Bronchial epithelial cell (primary cell): ENCODE measurements around the gene CYTH4. TPM values are rescaled to one million over a fixed set of nuclear protein-coding genes. Genes with fewer than 3 reads are reported as not detected.
A peak's percentile ranks its signal among the peaks of the same experiment; 100 is the strongest.

Source experiments
- DNase-seq: peaks from one replicate; pipeline ENCODE4 v3.0.0-alpha.2; 2010; ENCODE audit warnings: low read depth
- FAIRE-seq: peaks from 2 replicates; lab custom pipeline; 2011; peaks lifted over from hg19 to GRCh38; lab: Jason Lieb, UNC
- H3K27me3 ChIP-seq: 2 replicates; pipeline ENCODE4 v1.5.1; 2011; ENCODE audit warnings: low read length; ENCODE audit not compliant: control insufficient read depth, insufficient read depth
- H3K36me3 ChIP-seq: 2 replicates; pipeline ENCODE4 v1.5.1; 2011; ENCODE audit warnings: low read length; ENCODE audit not compliant: control insufficient read depth, insufficient read depth
- H3K4me3 ChIP-seq: 2 replicates; pipeline ENCODE4 v1.5.1; 2011; ENCODE audit warnings: mild to moderate bottlenecking, low read depth, low read length, control low read depth
- CTCF ChIP-seq: IDR thresholded peaks from 2 replicates; pipeline ENCODE4 v1.5.1; 2011; ENCODE audit warnings: mild to moderate bottlenecking, moderate library complexity, low read length, control low read depth, inconsistent platforms; ENCODE audit not compliant: insufficient read depth, severe bottlenecking
- total RNA-seq: library from RNA; depleted of rRNA; stranded (reverse); fragments of >200 nt; gene quantifications from 2 replicates; pipeline ENCODE4 v1.2.1, GENCODE V29; 2014

CYTH4 gene
- total RNA-seq, 1 donor from 2014 or later = not detected

GRCh38 chr22:37294747-37295146, 12.4 kb downstream of the CYTH4 start:
- Histone ChIP-seq H3K4me3 (no peak overlapping the region), H3K36me3 (no peaks in the 10 kb centered on the region), H3K27me3 (no peaks in the 10 kb centered on the region)
- no peak for TF ChIP-seq CTCF
- FAIRE-seq = no peak
- no peak for DNase-seq

GRCh38 chr22:37295213-37295886, 13.0 kb downstream of the CYTH4 start:
- no peak for TF ChIP-seq CTCF
- H3K27me3 ChIP-seq = no peaks in the 10 kb centered on the region
- no peak overlapping the region for H3K4me3 ChIP-seq
- no peaks in the 10 kb centered on the region for H3K36me3 ChIP-seq
- peak; percentile 60 for FAIRE-seq
- DNase-seq = no peak

DNA sequence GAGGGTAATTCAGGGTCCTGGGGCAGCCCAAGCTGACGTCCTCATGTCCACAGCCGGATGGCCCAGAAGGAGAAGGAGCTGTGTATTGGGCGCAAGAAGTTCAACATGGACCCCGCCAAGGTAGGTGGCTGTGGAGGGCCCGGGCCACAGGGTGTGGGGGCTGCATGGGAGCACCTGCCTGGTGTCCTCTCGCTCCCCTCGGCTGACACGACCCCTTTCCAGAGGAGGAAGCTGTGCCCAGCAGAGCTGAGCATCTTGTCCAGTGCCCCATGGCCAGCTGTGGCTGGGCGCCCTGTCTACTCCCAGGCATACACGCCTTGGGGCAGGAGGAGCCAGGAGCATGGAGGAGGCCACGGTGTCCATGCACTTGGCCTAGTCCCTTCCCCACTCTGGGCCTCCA, 13.6 kb downstream of the CYTH4 start:
- no peaks in the 10 kb centered on the region for H3K36me3 ChIP-seq
- TF ChIP-seq CTCF = no peak
- DNase-seq = no peak
- H3K4me3 ChIP-seq = no peak overlapping the region
- no peak for FAIRE-seq
- H3K27me3 ChIP-seq = no peaks in the 10 kb centered on the region

- no peaks in the 10 kb centered on the region for H3K27me3 ChIP-seq
- DNase-seq (no peak), FAIRE-seq (no peak)
- no peaks in the 10 kb centered on the region for H3K36me3 ChIP-seq
- no peak overlapping the region for H3K4me3 ChIP-seq
- no peak for TF ChIP-seq CTCF
These were observed 16.6 kb downstream of the CYTH4 start for GRCh38 chr22:37298748-37299495.

DNA sequence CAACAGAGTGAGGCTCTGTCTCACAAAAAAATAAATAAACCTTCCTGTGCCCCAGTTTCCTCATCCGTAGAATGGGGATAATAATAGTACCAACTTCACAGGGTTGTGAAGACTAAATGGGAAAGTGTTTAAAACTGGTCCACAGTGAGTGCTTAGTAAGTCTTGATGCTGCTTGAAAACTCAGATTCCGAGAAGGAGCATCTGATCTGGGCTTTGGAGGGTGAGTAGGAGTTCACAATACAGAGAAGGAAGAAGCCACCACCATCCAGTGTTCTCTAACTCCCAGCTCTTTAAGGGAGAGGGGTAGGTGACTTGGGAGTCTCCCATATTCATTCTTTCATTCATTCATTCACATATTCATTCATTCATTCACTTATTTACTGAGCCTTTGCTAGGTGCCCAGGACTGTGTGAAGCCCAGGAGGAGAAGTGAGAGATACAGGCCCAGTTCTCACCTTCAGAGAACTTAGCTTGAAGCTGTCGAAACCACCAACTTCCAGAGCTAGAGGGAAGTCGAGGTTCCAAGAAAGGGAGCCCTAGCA, 17.7 kb downstream of the CYTH4 start:
- no peak overlapping the region for H3K4me3 ChIP-seq
- no peaks in the 10 kb centered on the region for H3K36me3 ChIP-seq
- no peaks in the 10 kb centered on the region for H3K27me3 ChIP-seq
- FAIRE-seq = no peak
- DNase-seq = no peak
- no peak for TF ChIP-seq CTCF
